Endodermal cell (in vitro differentiated cells): Measurements from ENCODE around the gene AKAP6. TPM values are rescaled to one million over a fixed set of nuclear protein-coding genes. Genes with fewer than 3 reads are reported as not detected.

Experiments used
- DNase-seq: peaks from one replicate; pipeline ENCODE4 v3.0.0-alpha.2; 2017
- H3K27ac ChIP-seq: 2 replicates; pipeline ENCODE4 v1.5.1; 2013; ENCODE audit warnings: mild to moderate bottlenecking, low read depth, low read length, moderate library complexity
- H3K27me3 ChIP-seq: 2 replicates; pipeline ENCODE4 v1.6.1; 2013; ENCODE audit warnings: mild to moderate bottlenecking, low read length, moderate library complexity; ENCODE audit not compliant: insufficient read depth, control insufficient read depth, poor library complexity, severe bottlenecking
- H3K36me3 ChIP-seq: 2 replicates; pipeline ENCODE4 v1.7.0; 2013; ENCODE audit warnings: mild to moderate bottlenecking, low read length, moderate library complexity; ENCODE audit not compliant: control insufficient read depth, insufficient read depth
- H3K4me1 ChIP-seq: one replicate; pipeline ENCODE4 v1.7.0; 2013; ENCODE audit warnings: low read length; ENCODE audit not compliant: control insufficient read depth, insufficient read depth
- H3K4me3 ChIP-seq: 2 replicates; pipeline ENCODE4 v1.5.1; 2013; ENCODE audit warnings: mild to moderate bottlenecking, low read length, moderate library complexity
- H3K9ac ChIP-seq: 2 replicates; pipeline ENCODE4 v1.6.1; 2013; ENCODE audit warnings: mild to moderate bottlenecking, low read length, moderate library complexity; ENCODE audit not compliant: poor library complexity, severe bottlenecking; ENCODE audit errors: extremely low read depth
- H3K9me3 ChIP-seq: 2 replicates; pipeline ENCODE4 v1.6.1; 2013; ENCODE audit warnings: mild to moderate bottlenecking, low read length, moderate library complexity; ENCODE audit not compliant: control insufficient read depth
- H3K27ac Mint-ChIP-seq: 2 replicates; pipeline ENCODE4 v1.8.0; 2020; ENCODE audit warnings: mixed read lengths
- H3K27me3 Mint-ChIP-seq: 2 replicates; pipeline ENCODE4 v1.8.0; 2021; ENCODE audit warnings: mild to moderate bottlenecking, mixed read lengths; ENCODE audit not compliant: insufficient read depth
- H3K36me3 Mint-ChIP-seq: 2 replicates; pipeline ENCODE4 v1.8.0; 2020; ENCODE audit warnings: low read depth, mixed read lengths
- H3K4me1 Mint-ChIP-seq: 2 replicates; pipeline ENCODE4 v1.8.0; 2020; ENCODE audit warnings: mixed read lengths
- H3K4me3 Mint-ChIP-seq: 2 replicates; pipeline ENCODE4 v1.8.0; 2020; ENCODE audit warnings: mild to moderate bottlenecking, moderate library complexity, mixed read lengths
- H3K9me3 Mint-ChIP-seq: 2 replicates; pipeline ENCODE4 v1.8.0; 2020; ENCODE audit warnings: mild to moderate bottlenecking, mixed read lengths
- WGBS, 2 experiments: methylation state at CpG; one replicate each; pipeline versions ENCODE4 v1.1.5 to v1.1.7; 2013; ENCODE audit warnings: missing lambda C conversion rate in 2 of 2, mixed read lengths in 1 of 2; ENCODE audit not compliant: insufficient coverage in 1 of 2, insufficient read length in 1 of 2; 5-methylcytosine and 5-hydroxymethylcytosine counted together
- total RNA-seq, 2 donors: library from RNA; stranded (reverse); fragmentation: NEBNext Ultra II Directional in 1 of 2; extraction: Animal tissue kit (Norgen Biotek cat#: 25700) in 1 of 2; gene quantifications; 2 replicates in 1 of 2; 3 replicates in 1 of 2; pipeline ENCODE4 v1.2.1, GENCODE V29; 2021
- TF ChIP-seq, protein P1 (sequence below): fragments of 200-600 bp; sonication (generic); conservative IDR thresholded peaks from 2 replicates; pipeline ENCODE4 v1.5.0; 2021; ENCODE audit warnings: antibody characterized with exemption, mild to moderate bottlenecking

AKAP6 gene
- total RNA-seq, 2 donors from 2014 or later, result 4.3 to 5.0 TPM

DNA sequence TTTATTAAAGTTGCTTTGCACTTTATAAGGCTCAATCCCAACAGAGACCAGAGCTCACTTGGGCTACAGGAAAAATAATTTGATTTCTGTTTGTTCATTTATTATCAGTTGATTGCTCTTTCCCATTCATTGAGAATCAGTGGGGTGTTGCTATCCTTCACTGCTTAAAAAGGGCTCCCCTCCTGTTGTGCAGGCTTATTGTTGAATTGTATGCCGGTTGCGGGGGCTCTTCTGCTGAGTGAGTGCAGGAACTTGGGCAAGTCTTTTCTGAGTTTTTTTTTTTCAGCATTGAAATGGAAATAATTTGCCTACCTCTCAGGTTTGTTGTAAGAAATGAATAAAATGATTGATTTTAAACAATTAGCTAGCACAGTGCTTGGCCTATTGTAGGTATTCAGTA is 32.6 kb downstream of the AKAP6 start:
- H3K4me3 Mint-ChIP-seq, result no peak overlapping the region
- Histone ChIP-seq H3K4me3 (no peak overlapping the region), H3K36me3 (no peaks in the 10 kb centered on the region), H3K4me1 (no peaks in the 10 kb centered on the region), H3K9me3 (no peaks in the 10 kb centered on the region), H3K27me3 (no peaks in the 10 kb centered on the region), H3K9ac (no peak overlapping the region), H3K27ac (no peak overlapping the region)
- no peaks in the 10 kb centered on the region for H3K36me3 Mint-ChIP-seq
- no peak overlapping the region for H3K27ac Mint-ChIP-seq
- peaks cover 21% of the 10 kb centered on the region for H3K4me1 Mint-ChIP-seq
- WGBS, 2 experiments, result 68 to 81% methylated on average over 2 of the region's 2 CpGs
- no peaks in the 10 kb centered on the region for H3K9me3 Mint-ChIP-seq
- TF ChIP-seq, protein P1, sequence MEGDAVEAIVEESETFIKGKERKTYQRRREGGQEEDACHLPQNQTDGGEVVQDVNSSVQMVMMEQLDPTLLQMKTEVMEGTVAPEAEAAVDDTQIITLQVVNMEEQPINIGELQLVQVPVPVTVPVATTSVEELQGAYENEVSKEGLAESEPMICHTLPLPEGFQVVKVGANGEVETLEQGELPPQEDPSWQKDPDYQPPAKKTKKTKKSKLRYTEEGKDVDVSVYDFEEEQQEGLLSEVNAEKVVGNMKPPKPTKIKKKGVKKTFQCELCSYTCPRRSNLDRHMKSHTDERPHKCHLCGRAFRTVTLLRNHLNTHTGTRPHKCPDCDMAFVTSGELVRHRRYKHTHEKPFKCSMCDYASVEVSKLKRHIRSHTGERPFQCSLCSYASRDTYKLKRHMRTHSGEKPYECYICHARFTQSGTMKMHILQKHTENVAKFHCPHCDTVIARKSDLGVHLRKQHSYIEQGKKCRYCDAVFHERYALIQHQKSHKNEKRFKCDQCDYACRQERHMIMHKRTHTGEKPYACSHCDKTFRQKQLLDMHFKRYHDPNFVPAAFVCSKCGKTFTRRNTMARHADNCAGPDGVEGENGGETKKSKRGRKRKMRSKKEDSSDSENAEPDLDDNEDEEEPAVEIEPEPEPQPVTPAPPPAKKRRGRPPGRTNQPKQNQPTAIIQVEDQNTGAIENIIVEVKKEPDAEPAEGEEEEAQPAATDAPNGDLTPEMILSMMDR, result no peak
- no peaks in the 10 kb centered on the region for H3K27me3 Mint-ChIP-seq
- DNase-seq, result no peak

GRCh38 chr14:32363761-32364160 is 34.7 kb downstream of the AKAP6 start:
- H3K36me3 ChIP-seq, result no peaks in the 10 kb centered on the region
- no peaks in the 10 kb centered on the region for H3K9me3 ChIP-seq
- TF ChIP-seq, protein P1, result no peak
- H3K27me3 Mint-ChIP-seq, result no peaks in the 10 kb centered on the region
- no peaks in the 10 kb centered on the region for H3K36me3 Mint-ChIP-seq
- no peak for DNase-seq
- no peaks in the 10 kb centered on the region for H3K27me3 ChIP-seq
- H3K4me3 Mint-ChIP-seq, result no peak overlapping the region
- peaks cover 33% of the 10 kb centered on the region for H3K4me1 Mint-ChIP-seq
- no peak overlapping the region for H3K9ac ChIP-seq
- H3K9me3 Mint-ChIP-seq, result no peaks in the 10 kb centered on the region
- no peak overlapping the region for H3K27ac ChIP-seq
- no peaks in the 10 kb centered on the region for H3K4me1 ChIP-seq
- no peak overlapping the region for H3K27ac Mint-ChIP-seq
- no peak overlapping the region for H3K4me3 ChIP-seq
- WGBS, 2 experiments, result 95 to 97% methylated on average over 4 of the region's 4 CpGs

GRCh38 chr14:32364941-32365340 is 35.8 kb downstream of the AKAP6 start:
- Mint-ChIP-seq H3K27me3 (no peaks in the 10 kb centered on the region), H3K27ac (no peak overlapping the region), H3K9me3 (no peaks in the 10 kb centered on the region), H3K4me3 (no peak overlapping the region), H3K4me1 (peaks cover 39% of the 10 kb centered on the region), H3K36me3 (no peaks in the 10 kb centered on the region)
- Histone ChIP-seq H3K27me3 (no peaks in the 10 kb centered on the region), H3K9me3 (no peaks in the 10 kb centered on the region), H3K4me3 (no peak overlapping the region), H3K9ac (no peak overlapping the region), H3K36me3 (no peaks in the 10 kb centered on the region), H3K27ac (no peak overlapping the region), H3K4me1 (no peaks in the 10 kb centered on the region)
- no peak for DNase-seq
- 82 to 95% methylated on average over 1 of the region's 1 CpG for WGBS, 2 experiments
- TF ChIP-seq, protein P1, result no peak
